GM10248 (cell line): Measurements from ENCODE around the gene SLX4IP.

Source experiments
- CTCF ChIA-PET: fragments of 300-600 bp; sonication (Branson Sonifier 250); formaldehyde crosslinking; extraction: SDS; loops from one replicate; lab custom pipeline; 2021; ENCODE audit warnings: antibody characterized with exemption; lab: Yijun Ruan, JAX
- POLR2A ChIA-PET: fragments of 350-650 bp; sonication (Branson Sonifier 250); formaldehyde crosslinking; extraction: SDS; loops from one replicate; lab custom pipeline; 2020; ENCODE audit warnings: antibody characterized with exemption; lab: Yijun Ruan, JAX
- DNase-seq: peaks from one replicate; pipeline ENCODE4 v3.0.0; 2012; ENCODE audit errors: extremely low spot score
- TF ChIP-seq, protein P1 (sequence below): IDR thresholded peaks from 2 replicates; pipeline ENCODE4 v1.5.1; 2012; ENCODE audit warnings: mild to moderate bottlenecking, low read depth; ENCODE audit errors: extremely low read depth, missing control alignments, control extremely low read depth

The SLX4IP gene

GRCh38 chr20:10433623-10434466 lies 1.3 kb upstream of the SLX4IP start, which contains the start of gene MKKS:
MKKS (minus strand) TSS chr20:10434222; CDS start chr20:10413514, 20,708 bp downstream.
- TF ChIP-seq, protein P1, sequence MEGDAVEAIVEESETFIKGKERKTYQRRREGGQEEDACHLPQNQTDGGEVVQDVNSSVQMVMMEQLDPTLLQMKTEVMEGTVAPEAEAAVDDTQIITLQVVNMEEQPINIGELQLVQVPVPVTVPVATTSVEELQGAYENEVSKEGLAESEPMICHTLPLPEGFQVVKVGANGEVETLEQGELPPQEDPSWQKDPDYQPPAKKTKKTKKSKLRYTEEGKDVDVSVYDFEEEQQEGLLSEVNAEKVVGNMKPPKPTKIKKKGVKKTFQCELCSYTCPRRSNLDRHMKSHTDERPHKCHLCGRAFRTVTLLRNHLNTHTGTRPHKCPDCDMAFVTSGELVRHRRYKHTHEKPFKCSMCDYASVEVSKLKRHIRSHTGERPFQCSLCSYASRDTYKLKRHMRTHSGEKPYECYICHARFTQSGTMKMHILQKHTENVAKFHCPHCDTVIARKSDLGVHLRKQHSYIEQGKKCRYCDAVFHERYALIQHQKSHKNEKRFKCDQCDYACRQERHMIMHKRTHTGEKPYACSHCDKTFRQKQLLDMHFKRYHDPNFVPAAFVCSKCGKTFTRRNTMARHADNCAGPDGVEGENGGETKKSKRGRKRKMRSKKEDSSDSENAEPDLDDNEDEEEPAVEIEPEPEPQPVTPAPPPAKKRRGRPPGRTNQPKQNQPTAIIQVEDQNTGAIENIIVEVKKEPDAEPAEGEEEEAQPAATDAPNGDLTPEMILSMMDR, result no peak
- peak; percentile 83 for DNase-seq
- ChIA-PET CTCF (interaction anchor here (0.9 to 3.9 kb wide), 6 partner anchors 7 to 455 kb away, joined by 3 to 22 read pairs (median 5); no protein-coding TSS in a partner anchor), POLR2A (interaction anchor here (0.5 to 0.6 kb wide), 2 partner anchors 41 to 428 kb away, joined by 3 to 5 read pairs; no protein-coding TSS in a partner anchor)

GRCh38 chr20:10434467-10434831 lies 656 bp upstream of the SLX4IP start:
- POLR2A ChIA-PET, result interaction anchor here (0.6 kb wide), 1 partner anchor 42 kb away, joined by 5 read pairs; no protein-coding TSS in a partner anchor
- CTCF ChIA-PET, result interaction anchor here (0.9 to 3.9 kb wide), 7 partner anchors 8 to 456 kb away, joined by 3 to 22 read pairs (median 5); no protein-coding TSS in a partner anchor
- TF ChIP-seq, protein P1, result no peak
- peak; percentile 58 for DNase-seq

DNA sequence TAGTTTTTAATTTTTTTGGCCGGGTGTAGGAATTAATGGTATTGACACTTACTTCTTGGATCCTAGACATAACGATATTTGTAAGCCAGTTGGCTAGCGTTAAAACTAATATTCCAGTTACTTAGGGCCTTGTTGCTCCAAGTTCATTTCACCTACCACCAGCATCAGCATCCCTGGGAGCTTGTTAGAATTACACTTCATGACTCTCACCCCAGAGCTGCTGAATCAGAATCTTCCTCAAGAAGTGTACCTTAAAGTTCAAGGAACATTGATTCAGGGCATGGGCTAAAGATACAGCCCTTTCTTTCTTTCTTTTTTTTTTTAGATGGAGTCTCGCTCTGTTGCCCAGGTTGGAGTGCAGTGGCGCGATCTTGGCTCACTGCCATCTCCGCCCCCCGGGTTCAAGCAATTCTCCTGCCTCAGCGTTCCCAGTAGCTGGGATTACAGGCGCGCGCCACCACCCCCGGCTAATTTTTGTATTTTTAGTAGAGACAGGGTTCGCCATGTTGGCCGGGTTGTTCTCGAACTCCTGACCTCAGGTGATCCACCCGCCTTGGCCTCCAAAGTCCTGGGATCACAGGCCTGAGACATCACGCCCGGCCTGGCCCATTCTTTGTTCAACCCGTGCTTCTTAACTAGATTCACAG lies 1.1 kb downstream of the SLX4IP start:
- ChIA-PET POLR2A (no interaction called here), CTCF (interaction anchor here (1.3 to 3.9 kb wide), 2 partner anchors 9 to 16 kb away, joined by 4 to 22 read pairs; no protein-coding TSS in a partner anchor)

GRCh38 chr20:10438217-10438616 lies 3.1 kb downstream of the SLX4IP start:
- TF ChIP-seq, protein P1, result no peak
- DNase-seq, result no peak
- ChIA-PET POLR2A (no interaction called here), CTCF (interaction anchor here (3.5 to 3.9 kb wide), 2 partner anchors 11 kb away, joined by 13 to 22 read pairs; no protein-coding TSS in a partner anchor)

More for the DNA sequence above, 1.1 kb downstream of the SLX4IP start:
- TF ChIP-seq, protein P1, result no peak
- DNase-seq, result no peak

DNA sequence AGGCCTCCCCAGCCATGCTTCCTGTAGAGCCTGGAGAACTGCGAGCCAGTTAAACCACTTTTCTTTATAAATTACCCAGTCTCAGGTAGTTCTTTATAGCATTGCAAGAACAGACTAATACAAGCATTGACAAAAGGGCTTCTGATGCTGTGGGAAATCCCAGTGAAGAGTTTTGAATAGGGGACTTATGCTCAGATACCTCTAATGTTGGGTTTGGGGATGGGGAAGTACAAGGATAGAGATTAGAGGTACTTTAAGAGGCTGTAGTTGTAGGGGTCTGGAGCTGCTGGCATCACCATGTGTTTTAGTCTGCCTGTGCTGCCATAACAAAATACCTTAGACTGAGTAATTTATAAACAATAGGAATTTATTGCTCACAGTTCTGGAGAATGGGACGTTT lies 8.8 kb downstream of the SLX4IP start:
- ChIA-PET CTCF (interaction anchor here (1.5 kb wide), 1 partner anchor 93 kb away, joined by 3 read pairs; no protein-coding TSS in a partner anchor), POLR2A (no interaction called here)
- TF ChIP-seq, protein P1, result no peak
- DNase-seq, result no peak

DNA sequence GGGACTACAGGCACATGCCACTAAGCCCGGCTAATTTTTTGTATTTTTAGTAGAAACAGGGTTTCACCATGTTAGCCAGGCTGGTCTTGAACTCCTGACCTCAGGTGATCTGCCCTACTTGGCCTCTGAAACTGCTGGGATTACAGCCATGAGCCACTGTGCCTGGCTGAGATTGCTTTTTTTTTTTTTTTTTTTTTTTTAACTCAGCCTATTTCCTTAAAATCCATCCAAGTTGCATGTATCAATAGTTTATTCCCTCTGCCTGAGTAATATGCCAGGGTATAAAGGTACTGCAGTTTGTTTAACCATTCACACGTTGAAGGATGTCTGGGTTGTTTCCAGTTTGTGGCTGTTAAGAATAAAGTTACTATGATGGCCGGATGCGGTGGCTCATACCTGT lies 10.7 kb downstream of the SLX4IP start:
- POLR2A ChIA-PET, result no interaction called here
- CTCF ChIA-PET, result interaction anchor here (0.7 kb wide), 1 partner anchor 928 kb away, joined by 3 read pairs; no protein-coding TSS in a partner anchor
- TF ChIP-seq, protein P1, result no peak
- DNase-seq, result no peak
